Astrocyte of the spinal cord (primary cell): ENCODE data around the gene B3GNT3.

Experiments
- DNase-seq: peaks from one replicate; pipeline ENCODE4 v3.0.0; 2011; ENCODE audit warnings: low read depth, low spot score
- H3K4me3 ChIP-seq: 2 replicates; pipeline ENCODE4 v1.5.1; 2011; ENCODE audit warnings: low read depth, mild to moderate bottlenecking, low read length, moderate library complexity
- in situ Hi-C: cut with HindIII; loops from 2 replicates; pipeline ENCODE4 v1.10.0; 2017; ENCODE audit warnings: low sequenced_read_pairs
- TF ChIP-seq, protein P1 (sequence below): IDR thresholded peaks from 2 replicates; pipeline ENCODE4 v1.5.1; 2012; ENCODE audit warnings: low read depth, mild to moderate bottlenecking, low read length, inconsistent platforms

B3GNT3 gene

DNA sequence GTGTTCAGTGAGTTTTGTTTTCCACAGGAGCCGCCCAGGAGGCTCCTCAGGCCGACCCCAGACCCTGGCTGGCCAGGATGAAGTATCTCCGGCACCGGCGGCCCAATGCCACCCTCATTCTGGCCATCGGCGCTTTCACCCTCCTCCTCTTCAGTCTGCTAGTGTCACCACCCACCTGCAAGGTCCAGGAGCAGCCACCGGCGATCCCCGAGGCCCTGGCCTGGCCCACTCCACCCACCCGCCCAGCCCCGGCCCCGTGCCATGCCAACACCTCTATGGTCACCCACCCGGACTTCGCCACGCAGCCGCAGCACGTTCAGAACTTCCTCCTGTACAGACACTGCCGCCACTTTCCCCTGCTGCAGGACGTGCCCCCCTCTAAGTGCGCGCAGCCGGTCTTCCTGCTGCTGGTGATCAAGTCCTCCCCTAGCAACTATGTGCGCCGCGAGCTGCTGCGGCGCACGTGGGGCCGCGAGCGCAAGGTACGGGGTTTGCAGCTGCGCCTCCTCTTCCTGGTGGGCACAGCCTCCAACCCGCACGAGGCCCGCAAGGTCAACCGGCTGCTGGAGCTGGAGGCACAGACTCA lies 12.9 kb downstream of the B3GNT3 start:
- no peak overlapping the region for H3K4me3 ChIP-seq
- TF ChIP-seq, protein P1, sequence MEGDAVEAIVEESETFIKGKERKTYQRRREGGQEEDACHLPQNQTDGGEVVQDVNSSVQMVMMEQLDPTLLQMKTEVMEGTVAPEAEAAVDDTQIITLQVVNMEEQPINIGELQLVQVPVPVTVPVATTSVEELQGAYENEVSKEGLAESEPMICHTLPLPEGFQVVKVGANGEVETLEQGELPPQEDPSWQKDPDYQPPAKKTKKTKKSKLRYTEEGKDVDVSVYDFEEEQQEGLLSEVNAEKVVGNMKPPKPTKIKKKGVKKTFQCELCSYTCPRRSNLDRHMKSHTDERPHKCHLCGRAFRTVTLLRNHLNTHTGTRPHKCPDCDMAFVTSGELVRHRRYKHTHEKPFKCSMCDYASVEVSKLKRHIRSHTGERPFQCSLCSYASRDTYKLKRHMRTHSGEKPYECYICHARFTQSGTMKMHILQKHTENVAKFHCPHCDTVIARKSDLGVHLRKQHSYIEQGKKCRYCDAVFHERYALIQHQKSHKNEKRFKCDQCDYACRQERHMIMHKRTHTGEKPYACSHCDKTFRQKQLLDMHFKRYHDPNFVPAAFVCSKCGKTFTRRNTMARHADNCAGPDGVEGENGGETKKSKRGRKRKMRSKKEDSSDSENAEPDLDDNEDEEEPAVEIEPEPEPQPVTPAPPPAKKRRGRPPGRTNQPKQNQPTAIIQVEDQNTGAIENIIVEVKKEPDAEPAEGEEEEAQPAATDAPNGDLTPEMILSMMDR: no peak
- in situ Hi-C loops: no loop called here
- no peak for DNase-seq

DNA sequence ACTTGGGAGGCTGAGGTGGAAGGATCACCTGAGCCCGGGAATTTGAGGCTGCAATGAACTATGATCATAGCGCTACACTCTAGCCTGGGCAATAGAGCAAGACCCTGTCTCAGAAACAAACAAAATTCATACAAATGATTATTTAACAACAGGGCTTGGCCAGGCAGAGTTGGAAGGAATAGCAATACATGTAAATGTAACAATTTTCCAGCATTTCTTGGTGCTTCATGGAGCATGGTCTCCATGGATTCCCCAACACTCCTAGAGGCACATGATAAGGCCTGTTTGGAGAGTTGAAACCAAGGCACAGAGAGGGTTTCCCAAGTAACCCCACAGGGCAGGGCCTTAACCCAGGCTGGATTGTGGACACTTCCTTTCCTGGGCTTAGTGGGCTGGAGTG lies 16.2 kb downstream of the B3GNT3 start:
- H3K4me3 ChIP-seq: no peak overlapping the region
- in situ Hi-C loops: no loop called here
- TF ChIP-seq, protein P1: no peak
- DNase-seq: no peak

DNA sequence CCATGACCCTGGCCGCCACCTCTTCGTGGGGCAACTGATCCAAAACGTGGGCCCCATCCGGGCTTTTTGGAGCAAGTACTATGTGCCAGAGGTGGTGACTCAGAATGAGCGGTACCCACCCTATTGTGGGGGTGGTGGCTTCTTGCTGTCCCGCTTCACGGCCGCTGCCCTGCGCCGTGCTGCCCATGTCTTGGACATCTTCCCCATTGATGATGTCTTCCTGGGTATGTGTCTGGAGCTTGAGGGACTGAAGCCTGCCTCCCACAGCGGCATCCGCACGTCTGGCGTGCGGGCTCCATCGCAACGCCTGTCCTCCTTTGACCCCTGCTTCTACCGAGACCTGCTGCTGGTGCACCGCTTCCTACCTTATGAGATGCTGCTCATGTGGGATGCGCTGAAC lies 16.7 kb downstream of the B3GNT3 start:
- TF ChIP-seq, protein P1: no peak
- no peak overlapping the region for H3K4me3 ChIP-seq
- DNase-seq: no peak
- in situ Hi-C loops: no loop called here

DNA sequence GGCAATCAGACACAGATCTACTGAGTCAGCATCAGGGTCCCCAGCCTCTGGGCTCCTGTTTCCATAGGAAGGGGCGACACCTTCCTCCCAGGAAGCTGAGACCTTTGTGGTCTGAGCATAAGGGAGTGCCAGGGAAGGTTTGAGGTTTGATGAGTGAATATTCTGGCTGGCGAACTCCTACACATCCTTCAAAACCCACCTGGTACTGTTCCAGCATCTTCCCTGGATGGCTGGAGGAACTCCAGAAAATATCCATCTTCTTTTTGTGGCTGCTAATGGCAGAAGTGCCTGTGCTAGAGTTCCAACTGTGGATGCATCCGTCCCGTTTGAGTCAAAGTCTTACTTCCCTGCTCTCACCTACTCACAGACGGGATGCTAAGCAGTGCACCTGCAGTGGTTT lies 17.2 kb downstream of the B3GNT3 start:
- DNase-seq: no peak
- TF ChIP-seq, protein P1: no peak
- H3K4me3 ChIP-seq: no peak overlapping the region
- in situ Hi-C loops: no loop called here

DNA sequence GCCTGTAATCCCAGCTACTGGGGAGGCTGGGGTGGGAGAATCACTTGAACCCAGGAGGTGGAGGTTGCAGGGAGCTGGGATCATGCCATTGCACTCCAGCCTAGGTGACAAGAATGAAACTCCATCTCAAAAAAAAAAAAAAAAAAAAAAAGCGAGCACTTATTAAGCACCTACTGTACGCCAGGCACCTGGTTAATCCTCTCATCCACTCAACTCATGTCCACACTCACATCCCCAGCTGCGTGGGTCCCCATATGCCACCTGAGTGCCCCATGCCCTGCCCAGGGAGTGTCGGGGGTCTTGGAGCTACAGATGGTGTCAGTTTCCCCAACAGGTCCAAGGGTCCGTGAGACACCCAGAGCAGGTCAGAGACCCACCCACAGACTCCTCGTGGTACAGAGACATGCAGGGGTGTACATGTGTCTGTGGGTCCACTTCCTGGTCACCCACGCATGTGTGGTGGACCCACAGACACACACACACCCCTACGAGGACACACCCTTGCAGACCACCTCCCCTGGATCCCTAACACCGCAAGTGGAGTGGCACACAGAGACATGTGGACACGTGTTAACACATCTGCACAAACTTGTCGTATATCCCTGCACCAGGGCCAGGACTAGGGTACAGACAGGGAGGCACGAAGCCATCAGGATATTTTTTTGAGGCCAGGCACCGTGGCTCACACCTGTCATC lies 22.9 kb downstream of the B3GNT3 start:
- TF ChIP-seq, protein P1: no peak
- DNase-seq: no peak
- no peak overlapping the region for H3K4me3 ChIP-seq
- in situ Hi-C loops: no loop called here

DNA sequence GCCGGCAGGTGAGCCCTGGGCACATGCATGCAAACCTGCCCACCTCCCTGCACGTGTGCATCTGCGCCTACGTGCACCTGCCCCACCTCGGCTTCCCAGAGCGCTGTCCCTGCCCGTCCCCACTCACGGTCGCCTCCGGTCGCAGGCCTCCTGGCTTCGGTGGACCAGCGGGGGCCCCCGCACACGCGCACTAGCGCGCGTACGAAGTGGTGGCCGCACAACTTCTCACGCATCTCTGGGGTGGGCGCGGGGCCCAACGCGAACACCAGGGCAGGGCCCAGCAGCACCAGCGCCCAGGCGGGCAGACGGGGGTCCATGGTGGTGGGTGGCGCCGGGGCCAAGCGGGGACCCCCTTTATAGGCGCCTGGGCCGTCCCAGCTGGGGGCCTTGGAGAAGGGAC lies 26.3 kb downstream of the B3GNT3 start, which contains the start of gene INSL3:
INSL3 (minus strand) TSS at position 330 of the 400 bp plus-strand sequence; CDS start at position 317, 13 bp downstream.
- TF ChIP-seq, protein P1: no peak
- in situ Hi-C loops: no loop called here
- no peak within 1 kb of the TSS for H3K4me3 ChIP-seq
- no peak for DNase-seq
